Bronchial epithelial cell (primary cell): Measurements from ENCODE around the gene ADGRL3. TPM values are rescaled to one million over a fixed set of nuclear protein-coding genes. Genes with fewer than 3 reads are reported as not detected.
A peak's percentile ranks its signal among the peaks of the same experiment; 100 is the strongest.

Experiments
- DNase-seq: peaks from one replicate; pipeline ENCODE4 v3.0.0-alpha.2; 2010; ENCODE audit warnings: low read depth
- FAIRE-seq: peaks from 2 replicates; lab custom pipeline; 2011; peaks lifted over from hg19 to GRCh38; lab: Jason Lieb, UNC
- H3K27me3 ChIP-seq: 2 replicates; pipeline ENCODE4 v1.5.1; 2011; ENCODE audit warnings: low read length; ENCODE audit not compliant: control insufficient read depth, insufficient read depth
- H3K36me3 ChIP-seq: 2 replicates; pipeline ENCODE4 v1.5.1; 2011; ENCODE audit warnings: low read length; ENCODE audit not compliant: control insufficient read depth, insufficient read depth
- H3K4me3 ChIP-seq: 2 replicates; pipeline ENCODE4 v1.5.1; 2011; ENCODE audit warnings: mild to moderate bottlenecking, low read depth, low read length, control low read depth
- CTCF ChIP-seq: IDR thresholded peaks from 2 replicates; pipeline ENCODE4 v1.5.1; 2011; ENCODE audit warnings: mild to moderate bottlenecking, moderate library complexity, low read length, control low read depth, inconsistent platforms; ENCODE audit not compliant: insufficient read depth, severe bottlenecking
- total RNA-seq: library from RNA; depleted of rRNA; stranded (reverse); fragments of >200 nt; gene quantifications from 2 replicates; pipeline ENCODE4 v1.2.1, GENCODE V29; 2014

Gene ADGRL3
- total RNA-seq, 1 donor from 2014 or later = under 0.01 TPM

GRCh38 chr4:61795998-61796397 is 595.9 kb downstream of the ADGRL3 start:
- FAIRE-seq = no peak
- H3K36me3 ChIP-seq = no peaks in the 10 kb centered on the region
- no peaks in the 10 kb centered on the region for H3K27me3 ChIP-seq
- no peak overlapping the region for H3K4me3 ChIP-seq
- no peak for TF ChIP-seq CTCF
- DNase-seq = no peak

- Histone ChIP-seq H3K27me3 (no peaks in the 10 kb centered on the region), H3K4me3 (no peak overlapping the region), H3K36me3 (no peaks in the 10 kb centered on the region)
- FAIRE-seq (no peak), DNase-seq (no peak)
- no peak for TF ChIP-seq CTCF
Observed at GRCh38 chr4:61799794-61800193, 599.7 kb downstream of the ADGRL3 start.

- TF ChIP-seq CTCF = no peak
- Histone ChIP-seq H3K27me3 (no peaks in the 10 kb centered on the region), H3K4me3 (no peak overlapping the region), H3K36me3 (no peaks in the 10 kb centered on the region)
- DNase-seq = no peak
- FAIRE-seq = no peak
Observed at GRCh38 chr4:61805227-61805626, 605.1 kb downstream of the ADGRL3 start.

GRCh38 chr4:61805979-61806378 is 605.9 kb downstream of the ADGRL3 start:
- H3K36me3 ChIP-seq = no peaks in the 10 kb centered on the region
- FAIRE-seq = no peak
- TF ChIP-seq CTCF = no peak
- H3K27me3 ChIP-seq = no peaks in the 10 kb centered on the region
- DNase-seq = peak; percentile 28
- H3K4me3 ChIP-seq = no peak overlapping the region

- no peak overlapping the region for H3K4me3 ChIP-seq
- no peaks in the 10 kb centered on the region for H3K27me3 ChIP-seq
- H3K36me3 ChIP-seq = no peaks in the 10 kb centered on the region
- no peak for DNase-seq
- no peak for FAIRE-seq
- no peak for TF ChIP-seq CTCF
Observed at GRCh38 chr4:61812171-61812570, 612.0 kb downstream of the ADGRL3 start.

- FAIRE-seq = no peak
- Histone ChIP-seq H3K27me3 (no peaks in the 10 kb centered on the region), H3K36me3 (no peaks in the 10 kb centered on the region), H3K4me3 (no peak overlapping the region)
- DNase-seq = no peak
- TF ChIP-seq CTCF = no peak
Observed at GRCh38 chr4:61817071-61817470, 616.9 kb downstream of the ADGRL3 start.
